IMR-90 (cell line): ENCODE data around the gene C1GALT1C1. TPM values are rescaled to one million over a fixed set of nuclear protein-coding genes. Genes with fewer than 3 reads are reported as not detected.

Experiments
- ATAC-seq: fragments of 200-7000 bp; cut with Tn5 transposase; 2 replicates; pipeline ENCODE4 v1.9.1; 2020; ENCODE audit warnings: low read depth, mild to moderate bottlenecking, moderate library complexity
- BruUV-seq: library from RNA; stranded (reverse); fragments of 400-500 nt; replicated peaks from 2 replicates; lab custom pipeline; 2021; lab: Mats Ljungman, UMichigan
- CTCF ChIA-PET: fragments of 300-600 bp; formaldehyde crosslinking; extraction: SDS; loops from one replicate; lab custom pipeline; 2021; ENCODE audit warnings: antibody characterized with exemption; lab: Yijun Ruan, JAX
- POLR2A ChIA-PET: fragments of 300-600 bp; sonication (Branson Sonifier 250); formaldehyde crosslinking; loops from one replicate; lab custom pipeline; 2022; ENCODE audit warnings: antibody characterized with exemption; ENCODE audit not compliant: unreplicated experiment; lab: Charles Lee
- DNase-seq: peaks from one replicate; pipeline ENCODE4 v3.0.0; 2013
- H2AFZ ChIP-seq: replicated peaks from 2 replicates; pipeline ENCODE3; 2013; ENCODE audit warnings: low read length, mild to moderate bottlenecking; ENCODE audit not compliant: poor library complexity
- H2AK5ac ChIP-seq: 2 replicates; pipeline ENCODE4 v1.6.1; 2013; ENCODE audit warnings: low read depth, low read length, inconsistent platforms
- H2AK9ac ChIP-seq: replicated peaks from 2 replicates; pipeline ENCODE3; 2013; ENCODE audit warnings: mild to moderate bottlenecking, low read depth, low read length, moderate library complexity; ENCODE audit not compliant: poor library complexity
- H2BK120ac ChIP-seq: 2 replicates; pipeline ENCODE4 v1.6.1; 2013; ENCODE audit warnings: low read depth, low read length, inconsistent platforms
- H2BK15ac ChIP-seq: 3 replicates; pipeline ENCODE4 v1.6.1; 2013; ENCODE audit warnings: low read depth, low read length, inconsistent platforms
- H2BK20ac ChIP-seq: 2 replicates; pipeline ENCODE4 v1.6.1; 2013; ENCODE audit warnings: low read depth, mild to moderate bottlenecking, inconsistent platforms, low read length, moderate library complexity
- H2BK5ac ChIP-seq: 2 replicates; pipeline ENCODE4 v1.6.1; 2013; ENCODE audit warnings: mild to moderate bottlenecking, low read depth, low read length, inconsistent platforms; ENCODE audit not compliant: poor library complexity, severe bottlenecking
- H3K14ac ChIP-seq: replicated peaks from 2 replicates; pipeline ENCODE4 v1.6.1; 2013; ENCODE audit warnings: low read depth, low read length, inconsistent platforms
- H3K18ac ChIP-seq: 2 replicates; pipeline ENCODE4 v1.6.1; 2013; ENCODE audit warnings: low read depth, low read length, control low read depth
- H3K23ac ChIP-seq: 2 replicates; pipeline ENCODE4 v1.6.1; 2013; ENCODE audit warnings: low read depth, low read length, inconsistent platforms
- H3K27ac ChIP-seq: 2 replicates; pipeline ENCODE4 v1.5.1; 2013; ENCODE audit warnings: mild to moderate bottlenecking, control low read depth, low read length; ENCODE audit not compliant: insufficient read depth
- H3K27me3 ChIP-seq: 2 replicates; pipeline ENCODE4 v1.6.1; 2013; ENCODE audit warnings: low read length; ENCODE audit not compliant: control insufficient read depth, insufficient read depth
- H3K36me3 ChIP-seq: 2 replicates; pipeline ENCODE4 v1.6.1; 2013; ENCODE audit warnings: low read length, mixed read lengths; ENCODE audit not compliant: control insufficient read depth, insufficient read depth
- H3K4ac ChIP-seq: 2 replicates; pipeline ENCODE4 v1.6.1; 2013; ENCODE audit warnings: low read depth, low read length, inconsistent platforms
- H3K4me1 ChIP-seq: 2 replicates; pipeline ENCODE4 v1.6.1; 2013; ENCODE audit warnings: low read length, mixed read lengths; ENCODE audit not compliant: control insufficient read depth, insufficient read depth
- H3K4me2 ChIP-seq: 2 replicates; pipeline ENCODE4 v1.6.1; 2013; ENCODE audit warnings: low read depth, mild to moderate bottlenecking, control low read depth, low read length, moderate library complexity
- H3K4me3 ChIP-seq: 2 replicates; pipeline ENCODE4 v1.5.1; 2013; ENCODE audit warnings: low read depth, mild to moderate bottlenecking, control low read depth, low read length, moderate library complexity; ENCODE audit not compliant: insufficient read depth
- H3K56ac ChIP-seq: 2 replicates; pipeline ENCODE4 v1.6.1; 2013; ENCODE audit warnings: low read length, inconsistent platforms; ENCODE audit not compliant: insufficient read depth; ENCODE audit errors: extremely low read depth
- H3K79me1 ChIP-seq, 2 experiments: 2 replicates each; pipeline ENCODE4 v1.6.1; 2013; ENCODE audit warnings: low read length in 2 of 2, inconsistent platforms in 1 of 2, low read depth in 1 of 2
- H3K9ac ChIP-seq: 2 replicates; pipeline ENCODE4 v1.6.1; 2013; ENCODE audit warnings: low read depth, low read length, control low read depth
- H3K9me1 ChIP-seq: 2 replicates; pipeline ENCODE4 v1.6.1; 2013; ENCODE audit warnings: low read length, inconsistent platforms; ENCODE audit not compliant: insufficient read depth
- H3K9me3 ChIP-seq: 2 replicates; pipeline ENCODE4 v1.6.1; 2013; ENCODE audit warnings: low read length; ENCODE audit not compliant: control insufficient read depth, insufficient read depth
- H4K20me1 ChIP-seq: 2 replicates; pipeline ENCODE4 v1.6.1; 2013; ENCODE audit warnings: low read length, inconsistent platforms; ENCODE audit not compliant: insufficient read depth
- H4K5ac ChIP-seq: 2 replicates; pipeline ENCODE4 v1.6.1; 2013; ENCODE audit warnings: mild to moderate bottlenecking, low read depth, low read length, control low read depth
- H4K8ac ChIP-seq, 2 experiments: 2 replicates each; pipeline ENCODE4 v1.6.1; 2013; ENCODE audit warnings: low read depth in 2 of 2, low read length in 2 of 2, control low read depth in 1 of 2, inconsistent platforms in 1 of 2
- H4K91ac ChIP-seq: 2 replicates; pipeline ENCODE4 v1.6.1; 2013; ENCODE audit warnings: low read depth, low read length, inconsistent platforms; ENCODE audit not compliant: insufficient read depth
- BHLHE40 ChIP-seq: fragments of 150-350 bp; IDR thresholded peaks from 2 replicates; pipeline ENCODE4 v1.6.1; 2016; ENCODE audit warnings: mild to moderate bottlenecking, low read depth, low read length
- CEBPB ChIP-seq: IDR thresholded peaks from 2 replicates; pipeline ENCODE4 v1.6.1; 2012; ENCODE audit warnings: low read depth, low read length, improper control_type of control experiment
- CHD1 ChIP-seq: IDR thresholded peaks from 2 replicates; pipeline ENCODE4 v1.6.1; 2012; ENCODE audit warnings: low read depth, low read length, improper control_type of control experiment
- FOS ChIP-seq: fragments of 150-350 bp; IDR thresholded peaks from 2 replicates; pipeline ENCODE4 v1.6.1; 2016; ENCODE audit warnings: low read depth, low read length
- MAFK ChIP-seq: IDR thresholded peaks from 2 replicates; pipeline ENCODE4 v1.6.1; 2012; ENCODE audit warnings: low read depth, low read length, improper control_type of control experiment
- MAZ ChIP-seq: IDR thresholded peaks from 2 replicates; pipeline ENCODE4 v1.6.1; 2012; ENCODE audit warnings: low read depth, mild to moderate bottlenecking, low read length, improper control_type of control experiment, moderate library complexity, borderline replicate concordance
- MXI1 ChIP-seq: IDR thresholded peaks from 2 replicates; pipeline ENCODE4 v1.6.1; 2012; ENCODE audit warnings: low read depth, mild to moderate bottlenecking, low read length, moderate library complexity, borderline replicate concordance
- NFE2L2 ChIP-seq: fragments of 150-350 bp; IDR thresholded peaks from 2 replicates; pipeline ENCODE4 v1.6.1; 2016; ENCODE audit warnings: low read depth, mild to moderate bottlenecking, low read length
- POLR2A ChIP-seq: IDR thresholded peaks from 2 replicates; pipeline ENCODE4 v1.6.1; 2012; ENCODE audit warnings: mild to moderate bottlenecking, low read depth, low read length
- RAD21 ChIP-seq: IDR thresholded peaks from 2 replicates; pipeline ENCODE4 v1.6.1; 2012; ENCODE audit warnings: low read length, improper control_type of control experiment
- RCOR1 ChIP-seq: IDR thresholded peaks from 2 replicates; pipeline ENCODE4 v1.6.1; 2012; ENCODE audit warnings: mild to moderate bottlenecking, low read length, improper control_type of control experiment; ENCODE audit not compliant: insufficient replicate concordance
- RFX5 ChIP-seq: IDR thresholded peaks from 2 replicates; pipeline ENCODE4 v1.8.0; 2012; ENCODE audit warnings: low read depth, mild to moderate bottlenecking, low read length, moderate library complexity
- WGBS, 2 experiments: methylation state at CpG; one replicate each; pipeline versions ENCODE4 v1.1.5 to v1.1.7; 2013; ENCODE audit warnings: missing lambda C conversion rate in 2 of 2; ENCODE audit not compliant: insufficient read length in 1 of 2; ENCODE audit errors: extremely low coverage in 2 of 2; 5-methylcytosine and 5-hydroxymethylcytosine counted together
- dilution Hi-C: fragments of 300-500 bp; cut with HindIII; formaldehyde crosslinking; loops from one replicate; pipeline ENCODE4 v1.14.3; 2018; ENCODE audit warnings: low sequenced_read_pairs; ENCODE audit not compliant: unreplicated experiment
- in situ Hi-C: fragments of 300-500 bp; cut with MboI; formaldehyde crosslinking; loops from 3 replicates; pipeline ENCODE4 v1.14.3; 2019; ENCODE audit warnings: low sequenced_read_pairs, inconsistent platforms, mixed read lengths
- intact Hi-C: fragments of 100-400 bp; cut with micrococcal nuclease; formaldehyde crosslinking; loops from 2 replicates; pipeline ENCODE4 v1.10.0; 2022
- polyA plus RNA-seq, 3 experiments: library from polyadenylated mRNA; depleted of rRNA; stranded (reverse); fragments of >200 nt; gene quantifications; 2 replicates each; pipeline ENCODE4 v1.2.3, GENCODE V29; 2012; ENCODE audit warnings: low replicate concordance in 1 of 3
- total RNA-seq: library from RNA; depleted of rRNA; stranded (reverse); fragments of >200 nt; gene quantifications from 2 replicates; pipeline ENCODE4 v1.2.3, GENCODE V29; 2012
- TF ChIP-seq, protein P1 (sequence below): conservative IDR thresholded peaks from 2 replicates; pipeline ENCODE4 v1.5.1; 2012; ENCODE audit warnings: mild to moderate bottlenecking, low read depth, low read length, improper control_type of control experiment
- TF ChIP-seq, protein P2 (sequence below): fragments of 150-350 bp; IDR thresholded peaks from 2 replicates; pipeline ENCODE4 v1.6.1; 2016; ENCODE audit warnings: low read depth, mild to moderate bottlenecking, low read length, moderate library complexity, borderline replicate concordance
- TF ChIP-seq, protein P3 (sequence below): fragments of 150-350 bp; IDR thresholded peaks from 2 replicates; pipeline ENCODE4 v1.6.1; 2017; ENCODE audit warnings: mild to moderate bottlenecking, antibody characterized with exemption, low read length, low read depth

Gene C1GALT1C1
- total and polyA plus RNA-seq, 2 of the 4 experiments (the other 2 are of a cell fraction): 15.2 to 20.0 TPM

DNA sequence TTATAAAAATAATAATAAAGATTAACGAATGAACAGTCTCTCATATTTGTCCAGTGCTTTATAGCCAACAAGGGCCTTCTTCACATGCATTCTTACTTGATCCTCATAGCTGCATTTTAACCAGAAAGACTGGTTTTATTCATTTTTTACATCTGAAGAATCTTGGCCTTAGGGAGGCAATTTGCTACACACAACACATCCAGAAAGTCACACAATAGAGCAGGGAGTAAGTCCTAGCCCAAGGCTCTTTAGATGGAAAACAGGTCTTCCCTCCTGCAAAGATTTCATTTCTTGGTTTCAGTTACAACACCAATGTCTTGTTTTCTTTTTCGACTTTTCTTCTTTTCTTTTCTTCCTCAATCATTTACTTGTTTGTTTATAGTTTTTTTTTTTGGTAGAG lies 13.0 kb upstream of the C1GALT1C1 start:
- in situ Hi-C loops: no loop called here
- H3K27me3 ChIP-seq: no peaks in the 10 kb centered on the region
- ChIA-PET POLR2A (no interaction called here), CTCF (no interaction called here)
- no TSS peak for BruUV-seq
- H3K18ac ChIP-seq: no peak overlapping the region
- H4K8ac ChIP-seq: no peak overlapping the region
- no peak overlapping the region for H2BK5ac ChIP-seq
- no peak overlapping the region for H4K5ac ChIP-seq
- DNase-seq: no peak
- no peak overlapping the region for H4K91ac ChIP-seq
- H3K4me1 ChIP-seq: no peaks in the 10 kb centered on the region
- no peak overlapping the region for H2BK120ac ChIP-seq
- no peak overlapping the region for H3K27ac ChIP-seq
- ATAC-seq: no peak
- no peak overlapping the region for H2AFZ ChIP-seq
- H3K9ac ChIP-seq: no peak overlapping the region
- no peak overlapping the region for H2BK20ac ChIP-seq
- H3K4me3 ChIP-seq: no peak overlapping the region
- no peaks in the 10 kb centered on the region for H4K20me1 ChIP-seq
- no peak overlapping the region for H3K4me2 ChIP-seq
- no peak overlapping the region for H3K4ac ChIP-seq
- H2BK15ac ChIP-seq: no peak overlapping the region
- no peaks in the 10 kb centered on the region for H3K9me3 ChIP-seq
- WGBS, 2 experiments: no CpG with 5 or more reads among the region's 2 CpGs
- no peaks in the 10 kb centered on the region for H3K79me1 ChIP-seq
- no peak overlapping the region for H3K56ac ChIP-seq
- H3K36me3 ChIP-seq: no peaks in the 10 kb centered on the region
- H3K14ac ChIP-seq: no peak overlapping the region
- no peaks in the 10 kb centered on the region for H3K9me1 ChIP-seq
- dilution Hi-C loops: no loop called here
- no peak overlapping the region for H2AK5ac ChIP-seq
- no peak overlapping the region for H3K23ac ChIP-seq
- no peak overlapping the region for H2AK9ac ChIP-seq
- intact Hi-C loops: no loop called here
- no peak for TF ChIP-seq MXI1
- TF ChIP-seq FOS: no peak
- TF ChIP-seq, protein P1, sequence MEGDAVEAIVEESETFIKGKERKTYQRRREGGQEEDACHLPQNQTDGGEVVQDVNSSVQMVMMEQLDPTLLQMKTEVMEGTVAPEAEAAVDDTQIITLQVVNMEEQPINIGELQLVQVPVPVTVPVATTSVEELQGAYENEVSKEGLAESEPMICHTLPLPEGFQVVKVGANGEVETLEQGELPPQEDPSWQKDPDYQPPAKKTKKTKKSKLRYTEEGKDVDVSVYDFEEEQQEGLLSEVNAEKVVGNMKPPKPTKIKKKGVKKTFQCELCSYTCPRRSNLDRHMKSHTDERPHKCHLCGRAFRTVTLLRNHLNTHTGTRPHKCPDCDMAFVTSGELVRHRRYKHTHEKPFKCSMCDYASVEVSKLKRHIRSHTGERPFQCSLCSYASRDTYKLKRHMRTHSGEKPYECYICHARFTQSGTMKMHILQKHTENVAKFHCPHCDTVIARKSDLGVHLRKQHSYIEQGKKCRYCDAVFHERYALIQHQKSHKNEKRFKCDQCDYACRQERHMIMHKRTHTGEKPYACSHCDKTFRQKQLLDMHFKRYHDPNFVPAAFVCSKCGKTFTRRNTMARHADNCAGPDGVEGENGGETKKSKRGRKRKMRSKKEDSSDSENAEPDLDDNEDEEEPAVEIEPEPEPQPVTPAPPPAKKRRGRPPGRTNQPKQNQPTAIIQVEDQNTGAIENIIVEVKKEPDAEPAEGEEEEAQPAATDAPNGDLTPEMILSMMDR: no peak
- TF ChIP-seq MAFK: no peak
- TF ChIP-seq RFX5: no peak
- no peak for TF ChIP-seq POLR2A
- TF ChIP-seq MAZ: no peak
- TF ChIP-seq BHLHE40: no peak
- TF ChIP-seq, protein P2, sequence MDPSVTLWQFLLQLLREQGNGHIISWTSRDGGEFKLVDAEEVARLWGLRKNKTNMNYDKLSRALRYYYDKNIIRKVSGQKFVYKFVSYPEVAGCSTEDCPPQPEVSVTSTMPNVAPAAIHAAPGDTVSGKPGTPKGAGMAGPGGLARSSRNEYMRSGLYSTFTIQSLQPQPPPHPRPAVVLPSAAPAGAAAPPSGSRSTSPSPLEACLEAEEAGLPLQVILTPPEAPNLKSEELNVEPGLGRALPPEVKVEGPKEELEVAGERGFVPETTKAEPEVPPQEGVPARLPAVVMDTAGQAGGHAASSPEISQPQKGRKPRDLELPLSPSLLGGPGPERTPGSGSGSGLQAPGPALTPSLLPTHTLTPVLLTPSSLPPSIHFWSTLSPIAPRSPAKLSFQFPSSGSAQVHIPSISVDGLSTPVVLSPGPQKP: no peak
- no peak for TF ChIP-seq CHD1
- TF ChIP-seq, protein P3, sequence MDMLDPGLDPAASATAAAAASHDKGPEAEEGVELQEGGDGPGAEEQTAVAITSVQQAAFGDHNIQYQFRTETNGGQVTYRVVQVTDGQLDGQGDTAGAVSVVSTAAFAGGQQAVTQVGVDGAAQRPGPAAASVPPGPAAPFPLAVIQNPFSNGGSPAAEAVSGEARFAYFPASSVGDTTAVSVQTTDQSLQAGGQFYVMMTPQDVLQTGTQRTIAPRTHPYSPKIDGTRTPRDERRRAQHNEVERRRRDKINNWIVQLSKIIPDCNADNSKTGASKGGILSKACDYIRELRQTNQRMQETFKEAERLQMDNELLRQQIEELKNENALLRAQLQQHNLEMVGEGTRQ: no peak
- no peak for TF ChIP-seq RAD21
- no peak for TF ChIP-seq RCOR1
- no peak for TF ChIP-seq NFE2L2
- no peak for TF ChIP-seq CEBPB
